IPS DF 6.9 (cell line): ENCODE measurements around the gene KCNQ4.

Experiments used
- DNase-seq: peaks from one replicate; pipeline ENCODE4 v3.0.0-alpha.2; 2013; ENCODE audit warnings: low read depth, low spot score
- H3K27ac ChIP-seq: one replicate; pipeline ENCODE4 v1.5.1; 2013; ENCODE audit warnings: low read length, control low read depth
- H3K27me3 ChIP-seq: 2 replicates; pipeline ENCODE4 v1.6.1; 2013; ENCODE audit warnings: mild to moderate bottlenecking, low read length; ENCODE audit not compliant: control insufficient read depth, insufficient read depth
- H3K36me3 ChIP-seq: 2 replicates; pipeline ENCODE4 v1.6.1; 2013; ENCODE audit warnings: low read length; ENCODE audit not compliant: control insufficient read depth, insufficient read depth
- H3K4me1 ChIP-seq: 2 replicates; pipeline ENCODE4 v1.6.1; 2013; ENCODE audit warnings: low read length; ENCODE audit not compliant: control insufficient read depth, insufficient read depth
- H3K4me3 ChIP-seq: 2 replicates; pipeline ENCODE4 v1.5.1; 2013; ENCODE audit warnings: mild to moderate bottlenecking, low read length
- H3K9me3 ChIP-seq: 2 replicates; pipeline ENCODE4 v1.6.1; 2013; ENCODE audit warnings: low read length, inconsistent platforms; ENCODE audit not compliant: control insufficient read depth, insufficient read depth
- WGBS: extraction: QIAGEN DNeasy Blood & Tissue Kit; methylation state at CpG from one replicate; pipeline ENCODE4 v1.1.7; 2013; ENCODE audit warnings: mixed read lengths, missing lambda C conversion rate; ENCODE audit not compliant: insufficient read length, insufficient coverage; 5-methylcytosine and 5-hydroxymethylcytosine counted together

Gene KCNQ4

GRCh38 chr1:40886318-40887011 is 102.9 kb downstream of the KCNQ4 start:
- no CpG with 5 or more reads among the region's 7 CpGs for WGBS
- H3K27me3 ChIP-seq, result peaks cover 7% of the 10 kb centered on the region; the same call in 1 of the 2 replicates
- H3K36me3 ChIP-seq, result no peaks in the 10 kb centered on the region
- H3K27ac ChIP-seq, result no peak overlapping the region
- no peaks in the 10 kb centered on the region for H3K4me1 ChIP-seq
- DNase-seq, result no peak
- no peak overlapping the region for H3K4me3 ChIP-seq
- H3K9me3 ChIP-seq, result no peaks in the 10 kb centered on the region

DNA sequence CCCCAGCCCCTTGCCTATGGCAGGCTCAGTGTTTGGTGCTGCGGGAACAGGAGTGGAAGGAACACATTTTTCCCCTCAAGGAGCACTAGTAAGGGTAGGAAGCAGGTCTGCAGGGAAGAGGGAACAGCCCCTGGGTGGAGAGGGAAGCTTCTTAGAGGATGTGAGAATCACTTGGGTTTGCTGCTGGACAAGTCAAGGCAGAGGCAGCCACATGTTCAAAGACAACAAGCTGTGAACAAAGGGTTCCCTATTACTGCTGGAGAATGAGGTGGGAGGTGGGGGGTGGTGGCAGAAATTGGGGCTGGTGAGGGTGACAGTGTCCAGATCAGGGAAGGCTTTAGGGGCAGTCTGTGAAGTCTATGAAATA is 103.4 kb downstream of the KCNQ4 start:
- Histone ChIP-seq H3K4me1 (no peaks in the 10 kb centered on the region), H3K27me3 (peaks cover 7% of the 10 kb centered on the region; the same call in 1 of the 2 replicates), H3K36me3 (no peaks in the 10 kb centered on the region), H3K27ac (no peak overlapping the region), H3K9me3 (no peaks in the 10 kb centered on the region), H3K4me3 (no peak overlapping the region)
- WGBS, result no CpG with 5 or more reads among the region's 1 CpG
- no peak for DNase-seq

GRCh38 chr1:40887652-40888051 is 104.1 kb downstream of the KCNQ4 start:
- no peak for DNase-seq
- Histone ChIP-seq H3K4me1 (no peaks in the 10 kb centered on the region), H3K27ac (no peak overlapping the region), H3K36me3 (no peaks in the 10 kb centered on the region), H3K27me3 (peaks cover 7% of the 10 kb centered on the region; the same call in 1 of the 2 replicates), H3K9me3 (no peaks in the 10 kb centered on the region), H3K4me3 (no peak overlapping the region)
- no CpG with 5 or more reads among the region's 6 CpGs for WGBS
